Fibroblast of pulmonary artery (primary cell): ENCODE data around the gene DUSP1.
A peak's percentile ranks its signal among the peaks of the same experiment; 100 is the strongest.

ENCODE experiments used
- DNase-seq: peaks from one replicate; pipeline ENCODE4 v3.0.0-alpha.2; 2010; ENCODE audit warnings: low read depth
- H3K4me3 ChIP-seq: replicated peaks from 2 replicates; pipeline ENCODE4 v1.5.1; 2011; ENCODE audit warnings: low read depth, mild to moderate bottlenecking, control low read depth, low read length, moderate library complexity
- TF ChIP-seq, protein P1 (sequence below): IDR thresholded peaks from 2 replicates; pipeline ENCODE4 v1.5.1; 2011; ENCODE audit warnings: mild to moderate bottlenecking, control low read depth, low read length, inconsistent platforms; ENCODE audit errors: missing control alignments

DUSP1 gene

GRCh38 chr5:172770374-172770674 lies 671 bp downstream of the DUSP1 start:
- TF ChIP-seq, protein P1, sequence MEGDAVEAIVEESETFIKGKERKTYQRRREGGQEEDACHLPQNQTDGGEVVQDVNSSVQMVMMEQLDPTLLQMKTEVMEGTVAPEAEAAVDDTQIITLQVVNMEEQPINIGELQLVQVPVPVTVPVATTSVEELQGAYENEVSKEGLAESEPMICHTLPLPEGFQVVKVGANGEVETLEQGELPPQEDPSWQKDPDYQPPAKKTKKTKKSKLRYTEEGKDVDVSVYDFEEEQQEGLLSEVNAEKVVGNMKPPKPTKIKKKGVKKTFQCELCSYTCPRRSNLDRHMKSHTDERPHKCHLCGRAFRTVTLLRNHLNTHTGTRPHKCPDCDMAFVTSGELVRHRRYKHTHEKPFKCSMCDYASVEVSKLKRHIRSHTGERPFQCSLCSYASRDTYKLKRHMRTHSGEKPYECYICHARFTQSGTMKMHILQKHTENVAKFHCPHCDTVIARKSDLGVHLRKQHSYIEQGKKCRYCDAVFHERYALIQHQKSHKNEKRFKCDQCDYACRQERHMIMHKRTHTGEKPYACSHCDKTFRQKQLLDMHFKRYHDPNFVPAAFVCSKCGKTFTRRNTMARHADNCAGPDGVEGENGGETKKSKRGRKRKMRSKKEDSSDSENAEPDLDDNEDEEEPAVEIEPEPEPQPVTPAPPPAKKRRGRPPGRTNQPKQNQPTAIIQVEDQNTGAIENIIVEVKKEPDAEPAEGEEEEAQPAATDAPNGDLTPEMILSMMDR: no peak
- peak overlapping the region; percentile 85 for H3K4me3 ChIP-seq
- DNase-seq: no peak

DNA sequence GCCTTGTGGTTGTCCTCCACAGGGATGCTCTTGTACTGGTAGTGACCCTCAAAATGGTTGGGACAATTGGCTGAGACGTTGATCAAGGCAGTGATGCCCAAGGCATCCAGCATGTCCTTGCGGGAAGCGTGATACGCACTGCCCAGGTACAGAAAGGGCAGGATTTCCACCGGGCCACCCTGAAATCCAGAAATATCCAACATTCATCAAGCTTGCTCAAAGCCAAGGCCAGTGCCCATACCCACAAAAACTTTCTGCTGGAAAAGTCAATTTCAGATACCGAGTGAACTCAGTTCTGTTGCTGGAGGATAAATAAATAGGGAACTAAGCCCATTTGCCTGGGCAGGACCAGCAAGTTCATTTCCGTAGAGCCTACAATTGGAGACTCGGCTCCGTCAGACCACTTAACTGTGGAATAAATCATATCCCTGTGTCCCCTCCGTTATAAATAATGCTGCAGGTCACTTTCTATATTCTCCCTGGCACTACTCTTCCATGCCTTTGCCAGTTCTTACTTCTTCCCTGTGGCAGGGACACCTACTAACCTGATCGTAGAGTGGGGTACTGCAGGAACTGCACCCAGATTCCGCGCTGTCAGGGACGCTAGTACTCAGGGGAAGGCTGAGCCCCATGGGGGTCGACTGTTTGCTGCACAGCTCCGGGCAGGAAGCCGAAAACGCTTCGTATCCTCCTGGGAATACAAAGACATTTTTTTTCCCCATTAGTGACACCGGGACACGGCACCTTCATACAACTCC lies 1.2 kb downstream of the DUSP1 start:
- TF ChIP-seq, protein P1: no peak
- peak overlapping the region; percentile 85 for H3K4me3 ChIP-seq
- peak; percentile 70 for DNase-seq

DNA sequence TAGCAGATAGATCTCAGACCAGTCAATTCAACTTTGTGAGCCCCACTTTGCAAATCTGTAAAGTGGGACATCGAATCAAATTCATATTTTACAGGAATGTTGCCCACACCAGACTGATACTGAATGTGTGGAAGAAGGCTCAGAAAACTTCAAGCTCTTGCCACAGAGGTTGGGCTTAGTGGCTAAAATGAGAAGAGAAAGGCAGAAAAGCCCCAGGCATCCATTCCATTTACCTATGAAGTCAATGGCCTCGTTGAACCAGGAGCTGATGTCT lies 1.7 kb downstream of the DUSP1 start:
- H3K4me3 ChIP-seq: peak overlapping the region; percentile 85
- TF ChIP-seq, protein P1: no peak
- DNase-seq: no peak

- TF ChIP-seq, protein P1: no peak
- DNase-seq: peak; percentile 79
- peak overlapping the region; percentile 85 for H3K4me3 ChIP-seq
Observed at GRCh38 chr5:172768573-172769341, 2.2 kb downstream of the DUSP1 start.

DNA sequence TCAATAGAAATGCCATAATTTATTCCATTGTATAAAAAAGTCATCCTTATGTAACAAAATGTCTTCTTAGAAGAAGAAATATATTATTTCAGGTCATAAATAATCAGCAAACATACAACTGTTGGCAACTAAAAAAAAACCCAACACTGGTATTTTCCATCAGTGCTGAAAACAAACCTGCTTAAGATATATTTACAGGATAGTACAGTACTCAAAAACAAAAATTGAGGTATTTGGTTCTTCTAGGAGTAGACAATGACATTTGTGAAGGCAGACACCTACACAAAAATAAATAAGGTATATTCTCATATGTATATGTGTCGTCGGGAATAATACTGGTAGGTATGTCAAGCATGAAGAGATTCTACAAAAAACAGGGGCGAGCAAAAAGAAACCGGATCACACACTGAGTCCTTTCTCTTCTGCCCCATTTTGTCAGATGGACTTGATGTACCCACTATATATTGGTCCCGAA lies 2.9 kb downstream of the DUSP1 start:
- no peak for DNase-seq
- TF ChIP-seq, protein P1: no peak
- peak overlapping the region; percentile 85 for H3K4me3 ChIP-seq

- H3K4me3 ChIP-seq: peak overlapping the region; percentile 85
- DNase-seq: peak; percentile 92
- TF ChIP-seq, protein P1: no peak
Observed at GRCh38 chr5:172766287-172767108, 4.5 kb downstream of the DUSP1 start.
